K562 (cell line): ENCODE data around the gene PTOV1.

Experiments
- FOSL1 ChIP-seq: fragments of 200-800 bp; sonication (Bioruptor generic); conservative IDR thresholded peaks from 2 replicates; pipeline ENCODE4 v1.6.1; 2016; ENCODE audit warnings: missing genetic modification characterization, missing compliant biosample characterization
- NR2C2 ChIP-seq, 2 experiments: fragments of 200-800 bp in 1 of 2; sonication (Bioruptor generic) in 1 of 2; sonication (generic) in 1 of 2; formaldehyde crosslinking in 1 of 2; IDR thresholded peaks; 2 replicates each; pipeline versions ENCODE4 v1.6.1 to v1.8.0; 2016 to 2022; ENCODE audit warnings: mild to moderate bottlenecking in 1 of 2, missing compliant biosample characterization in 1 of 2, missing genetic modification characterization in 1 of 2, missing genetic modification reagents in 1 of 2
- POLR2A ChIP-seq: fragments of 450-650 bp; conservative IDR thresholded peaks from 2 replicates; pipeline ENCODE4 v1.6.1; 2016
- RAD21 ChIP-seq, 2 experiments: fragments of 250-450 bp in 1 of 2; fragments of 450-650 bp in 1 of 2; sonication (Bioruptor Pico) in 1 of 2; formaldehyde crosslinking in 1 of 2; IDR thresholded peaks in 1 of 2; conservative IDR thresholded peaks in 1 of 2; 2 replicates each; pipeline versions ENCODE4 v1.4.0 to v1.8.0; 2020 to 2022; ENCODE audit warnings: mild to moderate bottlenecking in 2 of 2, moderate library complexity in 1 of 2
- RCOR1 ChIP-seq, 2 experiments: IDR thresholded peaks; 2 replicates each; pipeline ENCODE4 v1.6.1; 2012; ENCODE audit warnings: low read depth in 2 of 2, low read length in 2 of 2, borderline replicate concordance in 1 of 2, improper control_type of control experiment in 1 of 2
- TBP ChIP-seq: optimal IDR thresholded peaks from 2 replicates; pipeline ENCODE3; 2011; ENCODE audit warnings: low read depth, low read length, improper control_type of control experiment
- ZNF274 ChIP-seq: IDR thresholded peaks from 2 replicates; pipeline ENCODE4 v1.6.1; 2011; ENCODE audit warnings: low read depth, mild to moderate bottlenecking, low read length, moderate library complexity, borderline replicate concordance
- TF ChIP-seq, protein P1 (sequence below): sonication (generic); formaldehyde crosslinking; IDR thresholded peaks from 2 replicates; pipeline ENCODE4 v1.8.1; 2023; ENCODE audit warnings: mild to moderate bottlenecking, missing genetic modification reagents
- TF ChIP-seq, protein P2 (sequence below): IDR thresholded peaks from 2 replicates; pipeline ENCODE4 v1.6.1; 2012; ENCODE audit warnings: low read depth, low read length, improper control_type of control experiment, borderline replicate concordance

DNA sequence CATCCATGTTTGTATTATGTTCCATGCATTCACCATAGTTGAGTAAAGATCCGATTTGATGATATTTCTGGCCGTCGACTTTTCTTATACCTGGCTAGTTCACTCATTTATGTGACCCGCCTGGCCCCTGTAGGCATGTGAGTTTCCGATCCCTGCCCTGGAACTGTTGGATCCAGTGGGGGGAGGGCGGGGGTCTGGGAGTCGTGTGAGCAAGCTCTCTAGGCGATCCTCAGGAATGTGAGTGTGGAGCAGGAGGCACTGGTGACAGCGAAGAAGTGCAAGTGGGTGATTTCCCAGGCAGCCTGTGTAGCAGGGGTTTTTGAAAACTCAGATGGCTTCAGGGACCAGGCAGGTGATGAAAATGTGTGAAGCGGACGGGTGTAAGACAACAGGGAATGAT is 10.6 kb upstream of the PTOV1 start:
- TF ChIP-seq NR2C2 (CRISPR knock-in tag; IDR thresholded peaks at IDR 0.05), result no peak
- TF ChIP-seq NR2C2 (tag; IDR thresholded peaks at IDR 0.05), result no peak
- no peak for TF ChIP-seq POLR2A
- TF ChIP-seq RCOR1 (IDR thresholded peaks at IDR 0.05; ENCODE audit: borderline replicate concordance in 1 of 2, low read depth in 2 of 2, low read length in 2 of 2), result no peak
- TF ChIP-seq FOSL1 (tag), result no peak
- TF ChIP-seq, protein P1, sequence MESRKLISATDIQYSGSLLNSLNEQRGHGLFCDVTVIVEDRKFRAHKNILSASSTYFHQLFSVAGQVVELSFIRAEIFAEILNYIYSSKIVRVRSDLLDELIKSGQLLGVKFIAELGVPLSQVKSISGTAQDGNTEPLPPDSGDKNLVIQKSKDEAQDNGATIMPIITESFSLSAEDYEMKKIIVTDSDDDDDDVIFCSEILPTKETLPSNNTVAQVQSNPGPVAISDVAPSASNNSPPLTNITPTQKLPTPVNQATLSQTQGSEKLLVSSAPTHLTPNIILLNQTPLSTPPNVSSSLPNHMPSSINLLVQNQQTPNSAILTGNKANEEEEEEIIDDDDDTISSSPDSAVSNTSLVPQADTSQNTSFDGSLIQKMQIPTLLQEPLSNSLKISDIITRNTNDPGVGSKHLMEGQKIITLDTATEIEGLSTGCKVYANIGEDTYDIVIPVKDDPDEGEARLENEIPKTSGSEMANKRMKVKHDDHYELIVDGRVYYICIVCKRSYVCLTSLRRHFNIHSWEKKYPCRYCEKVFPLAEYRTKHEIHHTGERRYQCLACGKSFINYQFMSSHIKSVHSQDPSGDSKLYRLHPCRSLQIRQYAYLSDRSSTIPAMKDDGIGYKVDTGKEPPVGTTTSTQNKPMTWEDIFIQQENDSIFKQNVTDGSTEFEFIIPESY (CRISPR knock-in tag), result no peak
- TF ChIP-seq ZNF274, result no peak
- TF ChIP-seq, protein P2, sequence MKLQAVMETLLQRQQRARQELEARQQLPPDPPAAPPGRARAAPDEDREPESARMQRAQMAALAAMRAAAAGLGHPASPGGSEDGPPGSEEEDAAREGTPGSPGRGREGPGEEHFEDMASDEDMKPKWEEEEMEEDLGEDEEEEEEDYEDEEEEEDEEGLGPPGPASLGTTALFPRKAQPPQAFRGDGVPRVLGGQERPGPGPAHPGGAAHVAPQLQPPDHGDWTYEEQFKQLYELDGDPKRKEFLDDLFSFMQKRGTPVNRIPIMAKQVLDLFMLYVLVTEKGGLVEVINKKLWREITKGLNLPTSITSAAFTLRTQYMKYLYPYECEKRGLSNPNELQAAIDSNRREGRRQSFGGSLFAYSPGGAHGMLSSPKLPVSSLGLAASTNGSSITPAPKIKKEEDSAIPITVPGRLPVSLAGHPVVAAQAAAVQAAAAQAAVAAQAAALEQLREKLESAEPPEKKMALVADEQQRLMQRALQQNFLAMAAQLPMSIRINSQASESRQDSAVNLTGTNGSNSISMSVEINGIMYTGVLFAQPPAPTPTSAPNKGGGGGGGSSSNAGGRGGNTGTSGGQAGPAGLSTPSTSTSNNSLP, result no peak
- TF ChIP-seq TBP, result no peak
- TF ChIP-seq RAD21 (CRISPR knock-in tag; conservative IDR thresholded peaks at IDR 0.05 in 1 of 2, IDR thresholded peaks at IDR 0.05 in 1 of 2), result no peak
